K562 (cell line): ENCODE results near the gene ITPR2. TPM values are rescaled to one million over a fixed set of nuclear protein-coding genes. Genes with fewer than 3 reads are reported as not detected.

Experiments
- ARID1B ChIP-seq: fragments of 450-650 bp; IDR thresholded peaks from 2 replicates; pipeline ENCODE4 v1.6.1; 2016; ENCODE audit warnings: antibody characterized with exemption, mild to moderate bottlenecking, inconsistent platforms
- ATF4 ChIP-seq: fragments of 450-650 bp; formaldehyde crosslinking; IDR thresholded peaks from 2 replicates; pipeline ENCODE4 v1.4.0; 2022; ENCODE audit warnings: mild to moderate bottlenecking, moderate library complexity
- ESRRA ChIP-seq: fragments of 450-650 bp; IDR thresholded peaks from 2 replicates; pipeline ENCODE4 v1.6.1; 2014; ENCODE audit warnings: low read depth, mild to moderate bottlenecking, moderate library complexity, borderline replicate concordance
- GTF3C2 ChIP-seq: IDR thresholded peaks from 3 replicates; pipeline ENCODE4 v1.6.1; 2011; ENCODE audit warnings: borderline replicate concordance, mild to moderate bottlenecking, moderate library complexity; ENCODE audit not compliant: insufficient read length; ENCODE audit errors: extremely low read depth
- HEY1 ChIP-seq: fragments of 250-450 bp; sonication (Bioruptor Pico); IDR thresholded peaks from 2 replicates; pipeline ENCODE4 v1.5.0; 2020; ENCODE audit warnings: mild to moderate bottlenecking, moderate library complexity, borderline replicate concordance
- ILF3 ChIP-seq: fragments of 450-650 bp; IDR thresholded peaks from 2 replicates; pipeline ENCODE4 v1.6.1; 2018; ENCODE audit warnings: antibody characterized with exemption, mild to moderate bottlenecking, moderate library complexity, borderline replicate concordance
- MAFF ChIP-seq: IDR thresholded peaks from 2 replicates; pipeline ENCODE4 v1.6.1; 2012; ENCODE audit warnings: low read length, improper control_type of control experiment
- MECOM ChIP-seq: fragments of 250-450 bp; sonication (Bioruptor Pico); IDR thresholded peaks from 2 replicates; pipeline ENCODE4 v1.8.0; 2022; ENCODE audit warnings: inconsistent platforms
- NR1H2 ChIP-seq: sonication (generic); formaldehyde crosslinking; IDR thresholded peaks from 2 replicates; pipeline ENCODE4 v1.4.0; 2020; ENCODE audit warnings: mild to moderate bottlenecking, missing genetic modification reagents
- NR2F6 ChIP-seq: fragments of 450-650 bp; formaldehyde crosslinking; IDR thresholded peaks from 2 replicates; pipeline ENCODE4 v1.4.0; 2020; ENCODE audit warnings: mild to moderate bottlenecking
- POLR2H ChIP-seq: IDR thresholded peaks from 2 replicates; pipeline ENCODE4 v1.6.1; 2016; ENCODE audit warnings: missing genetic modification characterization, low read depth, mild to moderate bottlenecking, control low read depth, missing compliant biosample characterization, moderate library complexity
- PREB ChIP-seq: sonication (generic); formaldehyde crosslinking; IDR thresholded peaks from 2 replicates; pipeline ENCODE4 v1.8.1; 2023; ENCODE audit warnings: mild to moderate bottlenecking, missing genetic modification reagents
- RNF219 ChIP-seq: fragments of 250-450 bp; sonication (Bioruptor Pico); IDR thresholded peaks from 2 replicates; pipeline ENCODE4 v1.5.0; 2022; ENCODE audit warnings: mild to moderate bottlenecking
- SLC30A9 ChIP-seq: fragments of 250-450 bp; sonication (Bioruptor Pico); IDR thresholded peaks from 2 replicates; pipeline ENCODE4 v1.8.0; 2022; ENCODE audit warnings: mild to moderate bottlenecking, moderate library complexity
- SNIP1 ChIP-seq: fragments of 450-650 bp; IDR thresholded peaks from 2 replicates; pipeline ENCODE4 v1.7.1; 2017; ENCODE audit warnings: low read depth, mild to moderate bottlenecking
- TCF7 ChIP-seq: sonication (generic); IDR thresholded peaks from 2 replicates; pipeline ENCODE4 v1.6.1; 2016; ENCODE audit warnings: antibody characterized with exemption, borderline replicate concordance
- ZEB2 ChIP-seq: fragments of 450-650 bp; IDR thresholded peaks from 2 replicates; pipeline ENCODE4 v1.6.1; 2016
- ZNF695 ChIP-seq: fragments of 450-650 bp; formaldehyde crosslinking; IDR thresholded peaks from 2 replicates; pipeline ENCODE4 v1.4.0; 2020; ENCODE audit warnings: mild to moderate bottlenecking, moderate library complexity
- ZZZ3 ChIP-seq: fragments of 450-650 bp; IDR thresholded peaks from 2 replicates; pipeline ENCODE4 v1.6.1; 2016; ENCODE audit warnings: antibody characterized with exemption, mild to moderate bottlenecking, moderate library complexity
- polyA plus RNA-seq, 8 experiments: library from polyadenylated mRNA; depleted of rRNA in 4 of 8; stranded (reverse) in 5 of 8; unstranded in 3 of 8; fragments of >200 nt; fragmentation: Nextera tagmentation in 2 of 8; fragmentation: Illumina TruSeq in 1 of 8; extraction: Ambion mirVana in 2 of 8; extraction: Trizol in 1 of 8; gene quantifications; 2 replicates each; pipeline versions ENCODE4 v1.2.1 to v1.2.3, GENCODE V29; 2011 to 2014; ENCODE audit warnings: inconsistent platforms in 1 of 8, missing spikeins in 1 of 8
- total RNA-seq, 7 experiments: library from RNA; depleted of rRNA in 6 of 7; stranded (reverse); fragments of >200 nt in 6 of 7; fragmentation: Illumina TruSeq in 2 of 7; extraction: Trizol in 2 of 7; gene quantifications; 2 replicates each; pipeline versions ENCODE4 v1.2.1 to v1.2.3, GENCODE V29; 2011 to 2021; ENCODE audit warnings: low replicate concordance in 1 of 7

ITPR2 gene
- total and polyA plus RNA-seq, 9 of the 15 experiments (the other 6 are each of a cell fraction or from before 2014, with no cell fraction given): 0.21 to 3.3 (median 0.95) TPM

GRCh38 chr12:26696048-26696612 is 136.9 kb downstream of the ITPR2 start (continued):
- TF ChIP-seq RNF219 (CRISPR knock-in tag) (no peak), MAFF (no peak), MECOM (CRISPR knock-in tag) (no peak), SLC30A9 (CRISPR knock-in tag) (no peak), GTF3C2 (no peak), HEY1 (CRISPR knock-in tag) (no peak), ILF3 (no peak), SNIP1 (no peak), ATF4 (CRISPR knock-in tag) (peak; percentile 79), POLR2H (peak; percentile 73; the same call in 1 of the 2 replicates), TCF7 (no peak), NR1H2 (CRISPR knock-in tag) (no peak), PREB (CRISPR knock-in tag) (no peak), ARID1B (no peak), ZNF695 (CRISPR knock-in tag) (no peak), NR2F6 (no peak), ZEB2 (no peak), ESRRA (no peak), ZZZ3 (no peak)
